Body of pancreas (tissue), 4 donors: ENCODE results near the gene ANKRD34B.

ENCODE experiments used
- CTCF ChIP-seq, 7 experiments: fragments of 450-650 bp in 4 of 7; fragments of 200-600 bp in 3 of 7; sonication (generic) in 3 of 7; IDR thresholded peaks; one replicate each; pipeline ENCODE4 v1.5.1; 2016 to 2019; ENCODE audit warnings: antibody characterized with exemption in 7 of 7
- POLR2A ChIP-seq, 3 donors: fragments of 450-650 bp; IDR thresholded peaks; one replicate each; pipeline ENCODE4 v1.6.1; 2016; ENCODE audit warnings: antibody characterized with exemption in 3 of 3, mild to moderate bottlenecking in 2 of 3

- TF ChIP-seq CTCF (IDR thresholded peaks at IDR 0.05) (no peak), POLR2A (IDR thresholded peaks at IDR 0.05) (no peak)
These were observed 757 bp downstream of the ANKRD34B start for GRCh38 chr5:80569086-80569960.
